Neural cell (in vitro differentiated cells): Measurements from ENCODE around the gene MIPOL1. TPM values are rescaled to one million over a fixed set of nuclear protein-coding genes. Genes with fewer than 3 reads are reported as not detected.

Experiments
- H2AFZ ChIP-seq: fragments of 200-600, 300-800 bp; sonication (generic), shearing (Covaris generic); 2 replicates; pipeline ENCODE4 v1.6.0; 2014; ENCODE audit warnings: low read depth, mild to moderate bottlenecking, antibody characterized with exemption, low read length, moderate library complexity
- H3F3A ChIP-seq: fragments of 200-600 bp; shearing (Covaris generic); 2 replicates; pipeline ENCODE4 v1.6.1; 2016; ENCODE audit warnings: mild to moderate bottlenecking, moderate library complexity, mixed read lengths, antibody characterized with exemption, low read length; ENCODE audit not compliant: insufficient read depth, poor library complexity, severe bottlenecking
- H3K27ac ChIP-seq: fragments of 200-600, 300-800 bp; sonication (generic), shearing (Covaris generic); 2 replicates; pipeline ENCODE4 v1.5.1; 2014; ENCODE audit warnings: mild to moderate bottlenecking, low read length, moderate library complexity
- H3K27me3 ChIP-seq: fragments of 300-800, 200-600 bp; sonication (generic), shearing (Covaris generic); 2 replicates; pipeline ENCODE4 v1.6.0; 2014; ENCODE audit warnings: mild to moderate bottlenecking, low read depth, low read length, moderate library complexity; ENCODE audit not compliant: insufficient read depth
- H3K36me3 ChIP-seq: fragments of 300-800, 200-600 bp; sonication (generic), shearing (Covaris generic); 2 replicates; pipeline ENCODE4 v1.5.1; 2014; ENCODE audit warnings: mild to moderate bottlenecking, antibody characterized with exemption, low read length, moderate library complexity; ENCODE audit not compliant: insufficient read depth
- H3K4me2 ChIP-seq: fragments of 300-800, 200-600 bp; sonication (generic), shearing (Covaris generic); 2 replicates; pipeline ENCODE4 v1.6.0; 2014; ENCODE audit warnings: mild to moderate bottlenecking, low read length
- H3K4me3 ChIP-seq: fragments of 300-800, 200-600 bp; sonication (generic), shearing (Covaris generic); 2 replicates; pipeline ENCODE4 v1.5.1; 2014; ENCODE audit warnings: mild to moderate bottlenecking, low read length, moderate library complexity
- H3K79me2 ChIP-seq: fragments of 200-600 bp; shearing (Covaris generic); replicated peaks from 2 replicates; pipeline ENCODE4 v1.6.0; 2014; ENCODE audit warnings: mild to moderate bottlenecking, low read length, moderate library complexity; ENCODE audit not compliant: insufficient read depth
- H3K9ac ChIP-seq: fragments of 300-800, 200-600 bp; sonication (generic), shearing (Covaris generic); 2 replicates; pipeline ENCODE4 v1.6.1; 2016; ENCODE audit warnings: mild to moderate bottlenecking, low read length, mixed read lengths
- H3K9me2 ChIP-seq: fragments of 200-600 bp; shearing (Covaris generic); 2 replicates; pipeline ENCODE4 v1.6.1; 2016; ENCODE audit warnings: mild to moderate bottlenecking, low read length, mixed read lengths; ENCODE audit not compliant: insufficient read depth
- H3K9me3 ChIP-seq: fragments of 200-600, 300-800 bp; sonication (generic), shearing (Covaris generic); 2 replicates; pipeline ENCODE4 v1.6.1; 2016; ENCODE audit warnings: mild to moderate bottlenecking, mixed run types, low read length, moderate library complexity, mixed read lengths
- H4K20me1 ChIP-seq: fragments of 200-600 bp; shearing (Covaris generic); 2 replicates; pipeline ENCODE4 v1.6.1; 2016; ENCODE audit warnings: mild to moderate bottlenecking, mixed run types; ENCODE audit not compliant: insufficient read depth
- EP300 ChIP-seq: fragments of 450-650 bp; conservative IDR thresholded peaks from 2 replicates; pipeline ENCODE4 v1.6.1; 2014; ENCODE audit warnings: antibody characterized with exemption, mild to moderate bottlenecking, moderate library complexity; ENCODE audit not compliant: poor library complexity, severe bottlenecking
- EZH2 ChIP-seq: fragments of 200-600, 300-800 bp; shearing (Covaris generic), sonication (generic); IDR thresholded peaks from 2 replicates; pipeline ENCODE4 v1.6.1; 2014; ENCODE audit warnings: antibody characterized with exemption, low read length, borderline replicate concordance, mild to moderate bottlenecking; ENCODE audit not compliant: insufficient read depth, poor library complexity, severe bottlenecking
- MXI1 ChIP-seq: fragments of 450-650 bp; conservative IDR thresholded peaks from 2 replicates; pipeline ENCODE4 v1.6.1; 2014; ENCODE audit warnings: antibody characterized with exemption, mild to moderate bottlenecking; ENCODE audit not compliant: poor library complexity, severe bottlenecking
- POLR2AphosphoS5 ChIP-seq: IDR thresholded peaks from 2 replicates; pipeline ENCODE4 v1.6.1; 2012
- RAD21 ChIP-seq: fragments of 450-650 bp; conservative IDR thresholded peaks from 2 replicates; pipeline ENCODE4 v1.6.1; 2014; ENCODE audit warnings: antibody characterized with exemption, mild to moderate bottlenecking, moderate library complexity
- SMC3 ChIP-seq: fragments of 450-650 bp; conservative IDR thresholded peaks from 2 replicates; pipeline ENCODE4 v1.6.1; 2014; ENCODE audit warnings: antibody characterized with exemption, mild to moderate bottlenecking, moderate library complexity; ENCODE audit not compliant: poor library complexity
- TAF1 ChIP-seq: IDR thresholded peaks from 2 replicates; pipeline ENCODE4 v1.6.1; 2012; ENCODE audit warnings: low read depth
- polyA plus RNA-seq: library from polyadenylated mRNA; depleted of rRNA; stranded (reverse); fragments of >200 nt; gene quantifications from 2 replicates; pipeline ENCODE4 v1.2.3, GENCODE V29; 2014
- TF ChIP-seq, protein P1 (sequence below): fragments of 450-650 bp; IDR thresholded peaks from 2 replicates; pipeline ENCODE4 v1.5.1; 2014; ENCODE audit warnings: antibody characterized with exemption, mild to moderate bottlenecking, moderate library complexity; ENCODE audit not compliant: poor library complexity, severe bottlenecking
- TF ChIP-seq, protein P2 (sequence below): IDR thresholded peaks from 2 replicates; pipeline ENCODE4 v1.6.1; 2012; ENCODE audit warnings: borderline replicate concordance

The MIPOL1 gene
- polyA plus RNA-seq, 1 donor from 2014 or later, result 1.3 TPM

DNA sequence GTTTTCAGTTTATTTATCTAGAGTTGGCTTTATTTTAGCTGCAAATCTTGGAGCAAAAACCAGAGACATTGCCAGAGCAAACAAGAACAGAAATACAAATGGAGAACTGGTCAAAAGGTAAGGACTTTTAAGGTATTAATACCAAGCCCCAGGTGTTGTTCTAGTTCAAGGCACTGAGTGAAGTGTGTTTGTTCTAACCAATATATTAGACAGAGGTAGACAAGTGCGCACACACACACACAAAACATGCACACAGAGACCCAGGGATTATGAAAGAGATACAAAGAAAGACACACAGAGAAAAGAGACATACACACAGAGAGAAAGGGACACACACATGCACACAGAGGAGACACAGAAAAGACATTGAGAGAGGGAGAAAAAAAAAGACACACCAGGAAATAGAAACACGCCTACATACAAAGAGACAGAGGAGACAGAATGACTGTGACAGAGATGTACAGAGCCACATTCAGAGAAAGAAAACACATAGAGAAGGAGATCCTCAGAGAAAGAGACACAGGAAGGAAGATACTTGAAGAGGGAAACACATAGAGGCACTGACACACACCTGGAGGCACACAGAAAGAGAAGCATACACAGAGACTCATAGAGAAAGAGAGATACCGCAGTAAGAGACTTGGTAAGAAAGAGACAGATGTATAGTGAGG, 50.2 kb downstream of the MIPOL1 start:
- Histone ChIP-seq H3K9ac (no peak overlapping the region), H3K27ac (no peak overlapping the region), H4K20me1 (no peaks in the 10 kb centered on the region), H3K27me3 (no peaks in the 10 kb centered on the region), H3K36me3 (no peaks in the 10 kb centered on the region), H3K9me3 (no peaks in the 10 kb centered on the region), H3K9me2 (no peaks in the 10 kb centered on the region), H3F3A (no peaks in the 10 kb centered on the region), H3K79me2 (no peaks in the 10 kb centered on the region), H2AFZ (no peak overlapping the region), H3K4me2 (no peak overlapping the region), H3K4me3 (no peak overlapping the region)
- TF ChIP-seq POLR2AphosphoS5, result no peak
- TF ChIP-seq EZH2, result no peak
- no peak for TF ChIP-seq RAD21
- TF ChIP-seq, protein P1, sequence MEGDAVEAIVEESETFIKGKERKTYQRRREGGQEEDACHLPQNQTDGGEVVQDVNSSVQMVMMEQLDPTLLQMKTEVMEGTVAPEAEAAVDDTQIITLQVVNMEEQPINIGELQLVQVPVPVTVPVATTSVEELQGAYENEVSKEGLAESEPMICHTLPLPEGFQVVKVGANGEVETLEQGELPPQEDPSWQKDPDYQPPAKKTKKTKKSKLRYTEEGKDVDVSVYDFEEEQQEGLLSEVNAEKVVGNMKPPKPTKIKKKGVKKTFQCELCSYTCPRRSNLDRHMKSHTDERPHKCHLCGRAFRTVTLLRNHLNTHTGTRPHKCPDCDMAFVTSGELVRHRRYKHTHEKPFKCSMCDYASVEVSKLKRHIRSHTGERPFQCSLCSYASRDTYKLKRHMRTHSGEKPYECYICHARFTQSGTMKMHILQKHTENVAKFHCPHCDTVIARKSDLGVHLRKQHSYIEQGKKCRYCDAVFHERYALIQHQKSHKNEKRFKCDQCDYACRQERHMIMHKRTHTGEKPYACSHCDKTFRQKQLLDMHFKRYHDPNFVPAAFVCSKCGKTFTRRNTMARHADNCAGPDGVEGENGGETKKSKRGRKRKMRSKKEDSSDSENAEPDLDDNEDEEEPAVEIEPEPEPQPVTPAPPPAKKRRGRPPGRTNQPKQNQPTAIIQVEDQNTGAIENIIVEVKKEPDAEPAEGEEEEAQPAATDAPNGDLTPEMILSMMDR, result no peak
- TF ChIP-seq, protein P2, sequence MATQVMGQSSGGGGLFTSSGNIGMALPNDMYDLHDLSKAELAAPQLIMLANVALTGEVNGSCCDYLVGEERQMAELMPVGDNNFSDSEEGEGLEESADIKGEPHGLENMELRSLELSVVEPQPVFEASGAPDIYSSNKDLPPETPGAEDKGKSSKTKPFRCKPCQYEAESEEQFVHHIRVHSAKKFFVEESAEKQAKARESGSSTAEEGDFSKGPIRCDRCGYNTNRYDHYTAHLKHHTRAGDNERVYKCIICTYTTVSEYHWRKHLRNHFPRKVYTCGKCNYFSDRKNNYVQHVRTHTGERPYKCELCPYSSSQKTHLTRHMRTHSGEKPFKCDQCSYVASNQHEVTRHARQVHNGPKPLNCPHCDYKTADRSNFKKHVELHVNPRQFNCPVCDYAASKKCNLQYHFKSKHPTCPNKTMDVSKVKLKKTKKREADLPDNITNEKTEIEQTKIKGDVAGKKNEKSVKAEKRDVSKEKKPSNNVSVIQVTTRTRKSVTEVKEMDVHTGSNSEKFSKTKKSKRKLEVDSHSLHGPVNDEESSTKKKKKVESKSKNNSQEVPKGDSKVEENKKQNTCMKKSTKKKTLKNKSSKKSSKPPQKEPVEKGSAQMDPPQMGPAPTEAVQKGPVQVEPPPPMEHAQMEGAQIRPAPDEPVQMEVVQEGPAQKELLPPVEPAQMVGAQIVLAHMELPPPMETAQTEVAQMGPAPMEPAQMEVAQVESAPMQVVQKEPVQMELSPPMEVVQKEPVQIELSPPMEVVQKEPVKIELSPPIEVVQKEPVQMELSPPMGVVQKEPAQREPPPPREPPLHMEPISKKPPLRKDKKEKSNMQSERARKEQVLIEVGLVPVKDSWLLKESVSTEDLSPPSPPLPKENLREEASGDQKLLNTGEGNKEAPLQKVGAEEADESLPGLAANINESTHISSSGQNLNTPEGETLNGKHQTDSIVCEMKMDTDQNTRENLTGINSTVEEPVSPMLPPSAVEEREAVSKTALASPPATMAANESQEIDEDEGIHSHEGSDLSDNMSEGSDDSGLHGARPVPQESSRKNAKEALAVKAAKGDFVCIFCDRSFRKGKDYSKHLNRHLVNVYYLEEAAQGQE, result no peak
- no peak for TF ChIP-seq EP300
- TF ChIP-seq TAF1, result no peak
- no peak for TF ChIP-seq MXI1
- no peak for TF ChIP-seq SMC3

DNA sequence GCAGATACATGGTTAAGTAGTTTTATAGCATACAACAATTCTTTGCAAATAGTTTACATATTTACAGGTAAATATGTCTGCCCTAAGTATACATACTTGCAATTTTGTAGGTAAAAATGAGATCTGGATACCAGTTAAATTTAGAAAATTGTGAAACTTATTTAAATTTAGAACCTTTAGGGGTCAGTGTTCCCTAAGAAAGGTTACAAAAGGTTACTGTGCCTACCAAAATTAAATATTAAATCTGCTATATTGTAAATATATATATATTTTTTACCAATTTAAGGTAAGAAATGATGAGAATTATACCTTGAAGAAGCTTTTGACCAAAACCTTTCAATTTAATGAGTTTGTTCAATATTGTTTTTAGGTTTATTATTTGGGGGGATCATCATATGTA, 54.0 kb downstream of the MIPOL1 start:
- H3K27ac ChIP-seq, result no peak overlapping the region
- H3K9ac ChIP-seq, result no peak overlapping the region
- no peaks in the 10 kb centered on the region for H3F3A ChIP-seq
- H3K9me2 ChIP-seq, result no peaks in the 10 kb centered on the region
- no peak overlapping the region for H2AFZ ChIP-seq
- H3K4me2 ChIP-seq, result no peak overlapping the region
- H3K9me3 ChIP-seq, result no peaks in the 10 kb centered on the region
- H3K79me2 ChIP-seq, result no peaks in the 10 kb centered on the region
- no peaks in the 10 kb centered on the region for H3K27me3 ChIP-seq
- TF ChIP-seq RAD21, result no peak
- TF ChIP-seq MXI1, result no peak
- no peak for TF ChIP-seq EP300
- TF ChIP-seq TAF1, result no peak
- TF ChIP-seq SMC3, result no peak
- no peak for TF ChIP-seq POLR2AphosphoS5
- TF ChIP-seq, protein P2, result no peak
- no peak for TF ChIP-seq EZH2
- TF ChIP-seq, protein P1, result no peak
- no peak overlapping the region for H3K4me3 ChIP-seq
- no peaks in the 10 kb centered on the region for H3K36me3 ChIP-seq
- no peaks in the 10 kb centered on the region for H4K20me1 ChIP-seq
